H9 (cell line): ENCODE results near the gene SART1. TPM values are rescaled to one million over a fixed set of nuclear protein-coding genes. Genes with fewer than 3 reads are reported as not detected.
A peak's percentile ranks its signal among the peaks of the same experiment; 100 is the strongest.

Source experiments
- DNase-seq: peaks from one replicate; pipeline ENCODE4 v3.0.0-alpha.2; 2017
- H2AFZ ChIP-seq: one replicate; pipeline ENCODE4 v1.6.1; 2013; ENCODE audit warnings: mild to moderate bottlenecking, low read length, control low read depth, moderate library complexity
- H2AK5ac ChIP-seq: 2 replicates; pipeline ENCODE4 v1.6.1; 2013; ENCODE audit warnings: low read length, control low read depth, mixed read lengths; ENCODE audit not compliant: insufficient read length
- H2BK120ac ChIP-seq: one replicate; pipeline ENCODE4 v1.6.1; 2013; ENCODE audit warnings: low read depth, mild to moderate bottlenecking, low read length, control low read depth, inconsistent platforms; ENCODE audit not compliant: poor library complexity, severe bottlenecking
- H2BK12ac ChIP-seq: 2 replicates; pipeline ENCODE4 v1.6.1; 2013; ENCODE audit warnings: low read length, control low read depth, mixed read lengths, low read depth; ENCODE audit not compliant: insufficient read length
- H2BK15ac ChIP-seq: 2 replicates; pipeline ENCODE4 v1.6.1; 2013; ENCODE audit warnings: low read depth, low read length, control low read depth
- H2BK20ac ChIP-seq: one replicate; pipeline ENCODE4 v1.6.1; 2013; ENCODE audit warnings: low read depth, mild to moderate bottlenecking, low read length, control low read depth, inconsistent platforms; ENCODE audit not compliant: poor library complexity, severe bottlenecking
- H2BK5ac ChIP-seq: 2 replicates; pipeline ENCODE4 v1.6.1; 2013; ENCODE audit warnings: low read length, control low read depth, mixed read lengths; ENCODE audit not compliant: insufficient read length
- H3K14ac ChIP-seq: 2 replicates; pipeline ENCODE4 v1.6.1; 2013; ENCODE audit warnings: low read length, control low read depth; ENCODE audit not compliant: insufficient read depth
- H3K18ac ChIP-seq: 2 replicates; pipeline ENCODE4 v1.6.1; 2013; ENCODE audit warnings: low read depth, mild to moderate bottlenecking, mixed read lengths, low read length, control low read depth; ENCODE audit not compliant: insufficient read length
- H3K23ac ChIP-seq: 2 replicates; pipeline ENCODE4 v1.6.1; 2013; ENCODE audit warnings: low read length, control low read depth, mixed read lengths, low read depth; ENCODE audit not compliant: insufficient read length
- H3K23me2 ChIP-seq: 2 replicates; pipeline ENCODE4 v1.6.1; 2013; ENCODE audit warnings: low read depth, mild to moderate bottlenecking, mixed read lengths, low read length, control low read depth; ENCODE audit not compliant: insufficient read length, poor library complexity, severe bottlenecking
- H3K27ac ChIP-seq: 2 replicates; pipeline ENCODE4 v1.5.1; 2013; ENCODE audit warnings: low read length, control low read depth, mixed read lengths, low read depth; ENCODE audit not compliant: insufficient read length
- H3K27me3 ChIP-seq: 2 replicates; pipeline ENCODE4 v1.6.1; 2013; ENCODE audit warnings: low read length, control low read depth, inconsistent platforms; ENCODE audit not compliant: insufficient read depth
- H3K4ac ChIP-seq: 2 replicates; pipeline ENCODE4 v1.6.1; 2013; ENCODE audit warnings: low read depth, mild to moderate bottlenecking, control low read depth, inconsistent platforms, low read length, moderate library complexity
- H3K4me1 ChIP-seq: 2 replicates; pipeline ENCODE4 v1.6.1; 2013; ENCODE audit warnings: low read length, control low read depth, inconsistent platforms; ENCODE audit not compliant: insufficient read depth
- H3K4me2 ChIP-seq: 2 replicates; pipeline ENCODE4 v1.6.1; 2013; ENCODE audit warnings: low read length, control low read depth, mixed read lengths; ENCODE audit not compliant: insufficient read length, insufficient read depth
- H3K56ac ChIP-seq: 2 replicates; pipeline ENCODE4 v1.6.1; 2013; ENCODE audit warnings: low read depth, mild to moderate bottlenecking, mixed read lengths, low read length, control low read depth; ENCODE audit not compliant: insufficient read length
- H3K79me1 ChIP-seq: 2 replicates; pipeline ENCODE4 v1.6.1; 2013; ENCODE audit warnings: low read depth, mild to moderate bottlenecking, moderate library complexity, low read length, control low read depth, inconsistent platforms; ENCODE audit not compliant: insufficient read depth, poor library complexity, severe bottlenecking
- H3K79me2 ChIP-seq: 2 replicates; pipeline ENCODE4 v1.6.1; 2013; ENCODE audit warnings: low read length, control low read depth, inconsistent platforms; ENCODE audit not compliant: insufficient read depth
- H3K9ac ChIP-seq: 2 replicates; pipeline ENCODE4 v1.6.1; 2013; ENCODE audit warnings: low read length, control low read depth, mixed read lengths; ENCODE audit not compliant: insufficient read length; ENCODE audit errors: extremely low read depth
- H3K9me3 ChIP-seq: one replicate; pipeline ENCODE4 v1.6.1; 2013; ENCODE audit warnings: low read depth, low read length, inconsistent platforms; ENCODE audit not compliant: control insufficient read depth
- H3T11ph ChIP-seq: one replicate; pipeline ENCODE4 v1.6.1; 2013; ENCODE audit warnings: mild to moderate bottlenecking, low read length, control low read depth, inconsistent platforms
- H4K20me1 ChIP-seq: one replicate; pipeline ENCODE4 v1.6.1; 2013; ENCODE audit not compliant: control insufficient read depth, insufficient read length, insufficient read depth
- H4K5ac ChIP-seq: 2 replicates; pipeline ENCODE4 v1.6.1; 2013; ENCODE audit warnings: low read depth, mild to moderate bottlenecking, mixed read lengths, low read length, control low read depth; ENCODE audit not compliant: insufficient read length
- H4K8ac ChIP-seq: replicated peaks from 2 replicates; pipeline ENCODE4 v1.6.1; 2013; ENCODE audit warnings: low read length, control low read depth, mixed read lengths, low read depth; ENCODE audit not compliant: insufficient read length
- H4K91ac ChIP-seq: 2 replicates; pipeline ENCODE4 v1.6.1; 2013; ENCODE audit warnings: low read depth, mild to moderate bottlenecking, moderate library complexity, mixed read lengths, low read length, control low read depth; ENCODE audit not compliant: insufficient read length
- H3K27ac Mint-ChIP-seq, 3 experiments: 2 replicates in 2 of 3; 3 replicates in 1 of 3; pipeline ENCODE4 v1.8.0; 2020 to 2021; ENCODE audit warnings: mixed read lengths in 3 of 3, mild to moderate bottlenecking in 1 of 3, moderate library complexity in 1 of 3
- H3K27me3 Mint-ChIP-seq: 2 replicates; pipeline ENCODE4 v1.8.0; 2021; ENCODE audit warnings: low read depth, mild to moderate bottlenecking, moderate library complexity, mixed read lengths
- H3K36me3 Mint-ChIP-seq, 3 experiments: 2 replicates in 2 of 3; 3 replicates in 1 of 3; pipeline ENCODE4 v1.8.0; 2020 to 2021; ENCODE audit warnings: low read depth in 3 of 3, mixed read lengths in 3 of 3; ENCODE audit not compliant: insufficient read depth in 1 of 3
- H3K4me1 Mint-ChIP-seq, 2 experiments: 2 replicates each; pipeline ENCODE4 v1.8.0; 2020; ENCODE audit warnings: mixed read lengths in 2 of 2
- H3K4me3 Mint-ChIP-seq, 2 experiments: 2 replicates in 1 of 2; 3 replicates in 1 of 2; pipeline ENCODE4 v1.8.0; 2020 to 2021; ENCODE audit warnings: mild to moderate bottlenecking in 2 of 2, mixed read lengths in 2 of 2, moderate library complexity in 1 of 2
- H3K9me3 Mint-ChIP-seq, 2 experiments: 2 replicates in 1 of 2; 3 replicates in 1 of 2; pipeline ENCODE4 v1.8.0; 2020; ENCODE audit warnings: mild to moderate bottlenecking in 2 of 2, mixed read lengths in 2 of 2, moderate library complexity in 1 of 2
- CTCF ChIP-seq: fragments of 200-600 bp; sonication (generic); conservative IDR thresholded peaks from 3 replicates; pipeline ENCODE4 v1.8.0; 2021; ENCODE audit warnings: antibody characterized with exemption, mild to moderate bottlenecking
- WGBS: extraction: QIAGEN DNeasy Blood & Tissue Kit; methylation state at CpG from one replicate; pipeline ENCODE4 v1.1.7; 2013; ENCODE audit warnings: missing lambda C conversion rate, low lambda C conversion rate, mixed read lengths; ENCODE audit not compliant: insufficient read length; ENCODE audit errors: extremely low coverage; 5-methylcytosine and 5-hydroxymethylcytosine counted together
- total RNA-seq: library from RNA; stranded (reverse); gene quantifications from 2 replicates; pipeline ENCODE4 v1.2.1, GENCODE V29; 2021

Gene SART1
- total RNA-seq, 1 experiment from 2014 or later = 52.0 TPM

- Histone ChIP-seq H2BK120ac (no peak within 1 kb of the TSS), H3K4me2 (peak within 1 kb of the TSS; percentile 98), H3K9ac (peak within 1 kb of the TSS; percentile 84), H4K91ac (no peak within 1 kb of the TSS), H2BK15ac (no peak within 1 kb of the TSS), H3K18ac (peak within 1 kb of the TSS; percentile 40), H4K5ac (no peak within 1 kb of the TSS), H4K8ac (no peak within 1 kb of the TSS), H2BK5ac (no peak within 1 kb of the TSS), H4K20me1 (no peaks in the 10 kb centered on the region), H3T11ph (no peak within 1 kb of the TSS), H3K56ac (no peak within 1 kb of the TSS), H3K27me3 (no peaks in the 10 kb centered on the region), H3K9me3 (no peaks in the 10 kb centered on the region), H3K27ac (peak within 1 kb of the TSS; percentile 33), H3K23ac (no peak within 1 kb of the TSS), H3K79me2 (peaks cover 8% of the 10 kb centered on the region; the same call in 1 of the 2 replicates), H2AK5ac (no peak within 1 kb of the TSS), H3K79me1 (no peaks in the 10 kb centered on the region), H2BK20ac (no peak within 1 kb of the TSS), H2BK12ac (no peak within 1 kb of the TSS), H2AFZ (no peak within 1 kb of the TSS), H3K4me1 (no peaks in the 10 kb centered on the region), H3K14ac (peak within 1 kb of the TSS; percentile 80), H3K23me2 (peaks cover 12% of the 10 kb centered on the region), H3K4ac (no peak within 1 kb of the TSS)
- H3K9me3 Mint-ChIP-seq = no peaks in the 10 kb centered on the region
- H3K4me1 Mint-ChIP-seq = peaks cover 17 to 20% of the 10 kb centered on the region in 2 experiments
- H3K36me3 Mint-ChIP-seq = peaks cover 44 to 70% (median 60%) of the 10 kb centered on the region in 3 experiments
- peak within 1 kb of the TSS; percentile 99 to 100 for H3K4me3 Mint-ChIP-seq
- peak; percentile 96 for DNase-seq
- no peaks in the 10 kb centered on the region for H3K27me3 Mint-ChIP-seq
- H3K27ac Mint-ChIP-seq = peak within 1 kb of the TSS; percentile 100
- TF ChIP-seq CTCF = no peak
- WGBS = no CpG with 5 or more reads among the region's 55 CpGs
Measured at GRCh38 chr11:66001942-66002647, 40.6 kb downstream of the SART1 start, which contains the start of the genes BANF1 and EIF1AD. Gene BANF1 (plus strand): TSS chr11:66002503. CDS start chr11:66003251, 748 bp downstream. Gene EIF1AD (minus strand): TSS chr11:66002157. CDS start chr11:66000389, 1,768 bp downstream.
